CD4-positive, alpha-beta T cell treated with Interferon gamma for 1 hour (primary cell): Measurements from ENCODE around the gene ADGRD1.

Experiments
- DNase-seq: peaks from one replicate; pipeline ENCODE4 v3.0.0-alpha.2; 2020

ADGRD1 gene

GRCh38 chr12:130938186-130938585 lies 15.5 kb upstream of the ADGRD1 start:
- no peak for DNase-seq

GRCh38 chr12:130944878-130945277 lies 8.8 kb upstream of the ADGRD1 start:
- DNase-seq = no peak

GRCh38 chr12:130945786-130946492 lies 7.8 kb upstream of the ADGRD1 start:
- no peak for DNase-seq

- no peak for DNase-seq
Observed at GRCh38 chr12:130947028-130947613, 6.6 kb upstream of the ADGRD1 start.

GRCh38 chr12:130948136-130948535 lies 5.6 kb upstream of the ADGRD1 start:
- no peak for DNase-seq

- DNase-seq = no peak
Observed at GRCh38 chr12:130948751-130949150, 5.0 kb upstream of the ADGRD1 start.

GRCh38 chr12:130949806-130950205 lies 3.9 kb upstream of the ADGRD1 start:
- DNase-seq = no peak

- no peak for DNase-seq
Observed at GRCh38 chr12:130951636-130952035, 2.1 kb upstream of the ADGRD1 start.

- DNase-seq = no peak
Observed at GRCh38 chr12:130952171-130952954, 1.3 kb upstream of the ADGRD1 start.

GRCh38 chr12:130954544-130954831 lies 781 bp downstream of the ADGRD1 start:
- no peak for DNase-seq

GRCh38 chr12:130955238-130955816 lies 1.6 kb downstream of the ADGRD1 start:
- DNase-seq = no peak

GRCh38 chr12:130956009-130956408 lies 2.3 kb downstream of the ADGRD1 start:
- no peak for DNase-seq

GRCh38 chr12:130956456-130957303 lies 3.0 kb downstream of the ADGRD1 start:
- no peak for DNase-seq

GRCh38 chr12:130957304-130957621 lies 3.6 kb downstream of the ADGRD1 start:
- DNase-seq = no peak

GRCh38 chr12:130958557-130959140 lies 4.9 kb downstream of the ADGRD1 start:
- DNase-seq = no peak

- DNase-seq = no peak
Observed at GRCh38 chr12:130959632-130960031, 5.9 kb downstream of the ADGRD1 start.

- DNase-seq = no peak
Observed at GRCh38 chr12:130960058-130960457, 6.4 kb downstream of the ADGRD1 start.

GRCh38 chr12:130960787-130961186 lies 7.1 kb downstream of the ADGRD1 start:
- no peak for DNase-seq

GRCh38 chr12:130961921-130962451 lies 8.3 kb downstream of the ADGRD1 start:
- no peak for DNase-seq

GRCh38 chr12:130965214-130965613 lies 11.5 kb downstream of the ADGRD1 start:
- no peak for DNase-seq

- DNase-seq = no peak
Observed at GRCh38 chr12:130965668-130966067, 12.0 kb downstream of the ADGRD1 start.

- peak; percentile 35 for DNase-seq
Observed at GRCh38 chr12:130966443-130967030, 12.8 kb downstream of the ADGRD1 start.
